HepG2 (cell line): ENCODE measurements around the gene CTSD. TPM values are rescaled to one million over a fixed set of nuclear protein-coding genes. Genes with fewer than 3 reads are reported as not detected.

Source experiments
- ATAC-seq: fragments of 200-7000 bp; cut with Tn5 transposase; 3 replicates; pipeline ENCODE4 v1.9.1; 2020; ENCODE audit warnings: mild to moderate bottlenecking, moderate library complexity
- BruUV-seq: library from RNA; stranded (reverse); fragments of 400-500 nt; replicated peaks from 2 replicates; lab custom pipeline; 2021; lab: Mats Ljungman, UMichigan
- CTCF ChIA-PET: fragments of 300-600 bp; formaldehyde crosslinking; extraction: SDS; loops from one replicate; lab custom pipeline; 2021; ENCODE audit warnings: low total read pairs, inconsistent platforms, low intra/inter-chr PET ratio; lab: Yijun Ruan, JAX
- POLR2A ChIA-PET: fragments of 350-600 bp; sonication (Branson Sonifier 250); formaldehyde crosslinking; loops from one replicate; lab custom pipeline; 2020; ENCODE audit warnings: antibody characterized with exemption, inconsistent platforms; lab: Yijun Ruan, JAX
- DNase-seq: peaks from one replicate; pipeline ENCODE4 v3.0.0-alpha.2; 2015; ENCODE audit warnings: low spot score
- FAIRE-seq: peaks from 3 replicates; lab custom pipeline; 2011; peaks lifted over from hg19 to GRCh38; lab: Jason Lieb, UNC
- H2AFZ ChIP-seq: one replicate; pipeline ENCODE4 v1.6.1; 2011; ENCODE audit warnings: low read length, inconsistent platforms
- H3K27ac ChIP-seq: fragments of 300-600 bp; 3 replicates; pipeline ENCODE4 v1.8.0; 2011; ENCODE audit warnings: mixed run types, mild to moderate bottlenecking, mixed read lengths, low read length, inconsistent platforms; ENCODE audit not compliant: insufficient read depth; ENCODE audit errors: extremely low read length
- H3K27me3 ChIP-seq, 2 experiments: fragments of 200-600 bp in 1 of 2; 2 replicates in 1 of 2; 3 replicates in 1 of 2; pipeline versions ENCODE4 v1.6.0 to v1.8.0; 2011; ENCODE audit warnings: low read length in 2 of 2, mild to moderate bottlenecking in 2 of 2, moderate library complexity in 2 of 2, inconsistent platforms in 1 of 2; ENCODE audit not compliant: insufficient read depth in 2 of 2, control insufficient read depth in 1 of 2
- H3K36me3 ChIP-seq, 2 experiments: fragments of 200-600 bp in 1 of 2; replicated peaks in 1 of 2; 2 replicates in 1 of 2; 3 replicates in 1 of 2; pipeline versions ENCODE4 v1.5.1 to v1.8.0; 2011; ENCODE audit warnings: low read length in 2 of 2, inconsistent platforms in 1 of 2; ENCODE audit not compliant: insufficient read depth in 2 of 2, control insufficient read depth in 1 of 2
- H3K4me1 ChIP-seq: 2 replicates; pipeline ENCODE4 v1.5.1; 2012; ENCODE audit warnings: low read length, inconsistent platforms; ENCODE audit not compliant: insufficient read depth
- H3K4me2 ChIP-seq: 2 replicates; pipeline ENCODE4 v1.6.0; 2011; ENCODE audit warnings: low read depth, low read length, inconsistent platforms
- H3K4me3 ChIP-seq, 3 experiments: fragments of 200-600 bp in 1 of 3; sonication (generic), shearing (Covaris generic) in 1 of 3; replicated peaks in 1 of 3; 2 replicates each; pipeline ENCODE4 v1.5.1; 2011 to 2016; ENCODE audit warnings: low read length in 3 of 3, inconsistent platforms in 2 of 3, low read depth in 2 of 3, mild to moderate bottlenecking in 2 of 3, control low read depth in 1 of 3, mixed read lengths in 1 of 3; ENCODE audit not compliant: insufficient read depth in 1 of 3
- H3K79me2 ChIP-seq: one replicate; pipeline ENCODE4 v1.6.1; 2011; ENCODE audit warnings: low read length, inconsistent platforms; ENCODE audit not compliant: insufficient read depth
- H3K9ac ChIP-seq: 2 replicates; pipeline ENCODE4 v1.6.0; 2011; ENCODE audit warnings: mild to moderate bottlenecking, low read depth, low read length, inconsistent platforms; ENCODE audit not compliant: insufficient read depth
- H3K9me3 ChIP-seq: 2 replicates; pipeline ENCODE4 v1.5.1; 2012; ENCODE audit warnings: mild to moderate bottlenecking, low read length
- H4K20me1 ChIP-seq: 2 replicates; pipeline ENCODE4 v1.6.0; 2011; ENCODE audit warnings: inconsistent platforms, mild to moderate bottlenecking, low read length, moderate library complexity; ENCODE audit not compliant: insufficient read depth
- WGBS: methylation state at CpG from one replicate; pipeline ENCODE4 v1.1.6; 2017; ENCODE audit warnings: low lambda C conversion rate; 5-methylcytosine and 5-hydroxymethylcytosine counted together
- in situ Hi-C: cut with HindIII; loops from 2 replicates; pipeline ENCODE4 v1.10.0; 2017; ENCODE audit warnings: low pct_unique_long_range_greater_than_20kb; ENCODE audit not compliant: extremely low pct_ligation_motif_present
- intact Hi-C: fragments of 100-400 bp; cut with micrococcal nuclease; formaldehyde crosslinking; loops from one replicate; pipeline ENCODE4 v1.10.0; 2022; ENCODE audit not compliant: unreplicated experiment
- polyA plus RNA-seq, 8 experiments: library from polyadenylated mRNA; depleted of rRNA in 3 of 8; stranded (reverse) in 7 of 8; unstranded in 1 of 8; fragments of >200 nt; fragmentation: Illumina TruSeq in 4 of 8; extraction: Trizol in 4 of 8; gene quantifications; 2 replicates each; pipeline versions ENCODE4 v1.2.1 to v1.2.3, GENCODE V29; 2011 to 2016; ENCODE audit warnings: low read depth in 4 of 8, missing spikeins in 1 of 8, mixed read lengths in 1 of 8; ENCODE audit not compliant: insufficient read depth in 1 of 8
- total RNA-seq, 5 experiments: library from RNA; depleted of rRNA; stranded (reverse); fragments of >200 nt; fragmentation: Illumina TruSeq; extraction: Trizol; gene quantifications; 2 replicates each; pipeline ENCODE4 v1.2.3, GENCODE V29; 2016; ENCODE audit warnings: low read depth in 1 of 5
- TF ChIP-seq, protein P1 (sequence below): sonication (generic); formaldehyde crosslinking; IDR thresholded peaks from 2 replicates; pipeline ENCODE4 v1.4.0; 2020; ENCODE audit warnings: mild to moderate bottlenecking, missing genetic modification reagents
- TF ChIP-seq, protein P2 (sequence below): sonication (generic); formaldehyde crosslinking; IDR thresholded peaks from 2 replicates; pipeline ENCODE4 v1.4.0; 2020; ENCODE audit warnings: missing genetic modification reagents

The CTSD gene
- total and polyA plus RNA-seq, 2 of the 13 experiments (the other 11 are each of a cell fraction or from before 2014, with no cell fraction given): 143 to 230 TPM

- TF ChIP-seq, protein P1, sequence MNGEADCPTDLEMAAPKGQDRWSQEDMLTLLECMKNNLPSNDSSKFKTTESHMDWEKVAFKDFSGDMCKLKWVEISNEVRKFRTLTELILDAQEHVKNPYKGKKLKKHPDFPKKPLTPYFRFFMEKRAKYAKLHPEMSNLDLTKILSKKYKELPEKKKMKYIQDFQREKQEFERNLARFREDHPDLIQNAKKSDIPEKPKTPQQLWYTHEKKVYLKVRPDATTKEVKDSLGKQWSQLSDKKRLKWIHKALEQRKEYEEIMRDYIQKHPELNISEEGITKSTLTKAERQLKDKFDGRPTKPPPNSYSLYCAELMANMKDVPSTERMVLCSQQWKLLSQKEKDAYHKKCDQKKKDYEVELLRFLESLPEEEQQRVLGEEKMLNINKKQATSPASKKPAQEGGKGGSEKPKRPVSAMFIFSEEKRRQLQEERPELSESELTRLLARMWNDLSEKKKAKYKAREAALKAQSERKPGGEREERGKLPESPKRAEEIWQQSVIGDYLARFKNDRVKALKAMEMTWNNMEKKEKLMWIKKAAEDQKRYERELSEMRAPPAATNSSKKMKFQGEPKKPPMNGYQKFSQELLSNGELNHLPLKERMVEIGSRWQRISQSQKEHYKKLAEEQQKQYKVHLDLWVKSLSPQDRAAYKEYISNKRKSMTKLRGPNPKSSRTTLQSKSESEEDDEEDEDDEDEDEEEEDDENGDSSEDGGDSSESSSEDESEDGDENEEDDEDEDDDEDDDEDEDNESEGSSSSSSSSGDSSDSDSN (CRISPR knock-in tag): no peak
- TF ChIP-seq, protein P2, sequence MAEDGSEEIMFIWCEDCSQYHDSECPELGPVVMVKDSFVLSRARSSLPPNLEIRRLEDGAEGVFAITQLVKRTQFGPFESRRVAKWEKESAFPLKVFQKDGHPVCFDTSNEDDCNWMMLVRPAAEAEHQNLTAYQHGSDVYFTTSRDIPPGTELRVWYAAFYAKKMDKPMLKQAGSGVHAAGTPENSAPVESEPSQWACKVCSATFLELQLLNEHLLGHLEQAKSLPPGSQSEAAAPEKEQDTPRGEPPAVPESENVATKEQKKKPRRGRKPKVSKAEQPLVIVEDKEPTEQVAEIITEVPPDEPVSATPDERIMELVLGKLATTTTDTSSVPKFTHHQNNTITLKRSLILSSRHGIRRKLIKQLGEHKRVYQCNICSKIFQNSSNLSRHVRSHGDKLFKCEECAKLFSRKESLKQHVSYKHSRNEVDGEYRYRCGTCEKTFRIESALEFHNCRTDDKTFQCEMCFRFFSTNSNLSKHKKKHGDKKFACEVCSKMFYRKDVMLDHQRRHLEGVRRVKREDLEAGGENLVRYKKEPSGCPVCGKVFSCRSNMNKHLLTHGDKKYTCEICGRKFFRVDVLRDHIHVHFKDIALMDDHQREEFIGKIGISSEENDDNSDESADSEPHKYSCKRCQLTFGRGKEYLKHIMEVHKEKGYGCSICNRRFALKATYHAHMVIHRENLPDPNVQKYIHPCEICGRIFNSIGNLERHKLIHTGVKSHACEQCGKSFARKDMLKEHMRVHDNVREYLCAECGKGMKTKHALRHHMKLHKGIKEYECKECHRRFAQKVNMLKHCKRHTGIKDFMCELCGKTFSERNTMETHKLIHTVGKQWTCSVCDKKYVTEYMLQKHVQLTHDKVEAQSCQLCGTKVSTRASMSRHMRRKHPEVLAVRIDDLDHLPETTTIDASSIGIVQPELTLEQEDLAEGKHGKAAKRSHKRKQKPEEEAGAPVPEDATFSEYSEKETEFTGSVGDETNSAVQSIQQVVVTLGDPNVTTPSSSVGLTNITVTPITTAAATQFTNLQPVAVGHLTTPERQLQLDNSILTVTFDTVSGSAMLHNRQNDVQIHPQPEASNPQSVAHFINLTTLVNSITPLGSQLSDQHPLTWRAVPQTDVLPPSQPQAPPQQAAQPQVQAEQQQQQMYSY (CRISPR knock-in tag): peak; percentile 80
- TF ChIP-seq, all 625 proteins: peak for 1
- intact Hi-C loops: no loop called here
- Histone ChIP-seq H3K27ac (no peak overlapping the region), H2AFZ (no peak overlapping the region), H4K20me1 (no peaks in the 10 kb centered on the region), H3K9ac (no peak overlapping the region), H3K4me1 (no peaks in the 10 kb centered on the region), H3K4me3 (no peak overlapping the region), H3K4me2 (no peak overlapping the region), H3K79me2 (no peaks in the 10 kb centered on the region), H3K27me3 (peaks cover 0 to 66% of the 10 kb centered on the region in 2 experiments; a peak in 4 of 5 replicates), H3K36me3 (no peaks in the 10 kb centered on the region), H3K9me3 (peaks cover 13% of the 10 kb centered on the region)
- FAIRE-seq (no peak), DNase-seq (no peak), ATAC-seq (no peak)
- POLR2A ChIA-PET: no interaction called here
- in situ Hi-C loops: no loop called here
- no TSS peak for BruUV-seq
- 2% methylated on average over 3 of the region's 3 CpGs for WGBS
- CTCF ChIA-PET: no interaction called here
These were observed 27.2 kb downstream of the CTSD start for GRCh38 chr11:1736447-1736992.
